Measurements from ENCODE around the gene TCEAL8. TPM values are rescaled to one million over a fixed set of nuclear protein-coding genes. Genes with fewer than 3 reads are reported as not detected.

Gene TCEAL8
- total RNA-seq, 1 experiment from 2014 or later = 13.9 TPM

- ATAC-seq = no peak
- intact Hi-C loops (cut with micrococcal nuclease; ENCODE audit: unreplicated experiment) (loop anchor here (2.0 kb wide), 1 partner anchor 39 kb away; no protein-coding TSS in a partner anchor), in situ Hi-C loops (cut with HindIII; ENCODE audit: low pct_unique_long_range_greater_than_20kb, low sequenced_read_pairs) (no loop called here)
- Histone ChIP-seq H3K4me1 (ENCODE audit: control insufficient read depth, insufficient read depth, low read length) (no peaks in the 10 kb centered on the region), H3K27ac (ENCODE audit: low read length) (no peak overlapping the region), H3K36me3 (ENCODE audit: control insufficient read depth, insufficient read depth, low read length) (no peaks in the 10 kb centered on the region), H3K4me3 (ENCODE audit: low read depth in 2 of 2, low read length in 2 of 2) (no peak overlapping the region), H3K27me3 (ENCODE audit: control insufficient read depth, insufficient read depth, low read length) (peaks cover 6% of the 10 kb centered on the region; the same call in 1 of the 2 replicates), H3K9me3 (ENCODE audit: control insufficient read depth, insufficient read depth, low read depth, low read length) (no peaks in the 10 kb centered on the region)
- ChIA-PET CTCF (no interaction called here), POLR2A (no interaction called here)
- TF ChIP-seq POLR2AphosphoS5 (IDR thresholded peaks at IDR 0.05; ENCODE audit: low read depth, low read length) (no peak), REST (IDR thresholded peaks at IDR 0.05; ENCODE audit: insufficient read depth in 1 of 2, low read depth in 2 of 2, low read length in 1 of 2) (no peak), SIN3A (IDR thresholded peaks at IDR 0.05; ENCODE audit: borderline replicate concordance, insufficient read depth, low read depth, low read length) (no peak), TCF7L2 (IDR thresholded peaks at IDR 0.05; ENCODE audit: low read depth, low read length) (no peak), CTCF (IDR thresholded peaks at IDR 0.05) (no peak)
- no peak for DNase-seq (ENCODE audit: low read depth, low spot score)
- no TSS peak for BruUV-seq (replicated peaks)
These were observed 5.2 kb downstream of the TCEAL8 start for GRCh38 chrX:103249805-103250204.

GRCh38 chrX:103248553-103248952 lies 6.4 kb downstream of the TCEAL8 start:
- in situ Hi-C loops (cut with HindIII; ENCODE audit: low pct_unique_long_range_greater_than_20kb, low sequenced_read_pairs) = no loop called here
- no peak for DNase-seq (ENCODE audit: low read depth, low spot score)
- no TSS peak for BruUV-seq (replicated peaks)

More at GRCh38 chrX:103248553-103248952, 6.4 kb downstream of the TCEAL8 start:
- POLR2A ChIA-PET = interaction anchor here (1.2 kb wide), 1 partner anchor 37 kb away, joined by 3 read pairs; no protein-coding TSS in a partner anchor
- no peak overlapping the region for H3K4me3 ChIP-seq (ENCODE audit: low read depth in 2 of 2, low read length in 2 of 2)
- H3K27ac ChIP-seq (ENCODE audit: low read length) = no peak overlapping the region
- no peaks in the 10 kb centered on the region for H3K9me3 ChIP-seq (ENCODE audit: control insufficient read depth, insufficient read depth, low read depth, low read length)
- no peaks in the 10 kb centered on the region for H3K4me1 ChIP-seq (ENCODE audit: control insufficient read depth, insufficient read depth, low read length)
- ATAC-seq = no peak
- TF ChIP-seq TCF7L2 (IDR thresholded peaks at IDR 0.05; ENCODE audit: low read depth, low read length) = no peak
- TF ChIP-seq SIN3A (IDR thresholded peaks at IDR 0.05; ENCODE audit: borderline replicate concordance, insufficient read depth, low read depth, low read length) = no peak
- no peak for TF ChIP-seq REST (IDR thresholded peaks at IDR 0.05; ENCODE audit: insufficient read depth in 1 of 2, low read depth in 2 of 2, low read length in 1 of 2)
- TF ChIP-seq POLR2AphosphoS5 (IDR thresholded peaks at IDR 0.05; ENCODE audit: low read depth, low read length) = no peak
- TF ChIP-seq CTCF (IDR thresholded peaks at IDR 0.05) = peak; percentile 56; the same call in 1 of the 2 replicates
- CTCF ChIA-PET = interaction anchor here (0.8 kb wide), 2 partner anchors 37 to 110 kb away, joined by 3 read pairs; no protein-coding TSS in a partner anchor
- H3K36me3 ChIP-seq (ENCODE audit: control insufficient read depth, insufficient read depth, low read length) = no peaks in the 10 kb centered on the region
- intact Hi-C loops (cut with micrococcal nuclease; ENCODE audit: unreplicated experiment) = loop anchor here (2.0 kb wide), 1 partner anchor 38 kb away; no protein-coding TSS in a partner anchor
- H3K27me3 ChIP-seq (ENCODE audit: control insufficient read depth, insufficient read depth, low read length) = peaks cover 6% of the 10 kb centered on the region; the same call in 1 of the 2 replicates

Measured in Panc1 (cell line).